NCI-H748 (cell line): ENCODE data around the gene AFAP1.
A peak's percentile ranks its signal among the peaks of the same experiment; 100 is the strongest.

Source experiments
- DNase-seq: peaks from one replicate; lab custom pipeline; 2025; ENCODE audit not compliant: unreplicated experiment; lab: John Stamatoyannopoulos, UW

The AFAP1 gene

GRCh38 chr4:7939377-7940108 lies at the start of gene AFAP1:
TSS of gene AFAP1 (minus strand) at chr4:7939861. CDS start at chr4:7872078, 67,783 bp downstream.
- DNase-seq, result peak; percentile 87

DNA sequence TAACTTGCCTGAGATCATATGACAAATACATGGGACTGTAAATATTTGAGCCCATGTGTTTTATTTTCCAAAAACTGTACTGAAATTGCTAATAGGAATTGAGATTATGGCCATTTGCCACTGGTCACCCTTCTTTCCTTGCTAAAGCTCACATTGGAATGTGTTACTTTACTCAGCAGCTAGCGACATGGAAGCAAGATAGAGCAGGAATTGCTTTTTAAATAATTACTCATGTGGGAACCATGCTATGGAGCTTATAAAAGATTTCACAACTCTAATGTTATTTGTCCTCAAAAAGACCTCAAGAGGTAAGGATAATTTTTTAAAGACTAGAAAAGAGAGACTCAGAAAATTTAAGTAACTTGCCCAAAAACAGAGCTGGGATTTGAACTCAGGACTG lies 48.8 kb upstream of the AFAP1 start:
- no peak for DNase-seq

DNA sequence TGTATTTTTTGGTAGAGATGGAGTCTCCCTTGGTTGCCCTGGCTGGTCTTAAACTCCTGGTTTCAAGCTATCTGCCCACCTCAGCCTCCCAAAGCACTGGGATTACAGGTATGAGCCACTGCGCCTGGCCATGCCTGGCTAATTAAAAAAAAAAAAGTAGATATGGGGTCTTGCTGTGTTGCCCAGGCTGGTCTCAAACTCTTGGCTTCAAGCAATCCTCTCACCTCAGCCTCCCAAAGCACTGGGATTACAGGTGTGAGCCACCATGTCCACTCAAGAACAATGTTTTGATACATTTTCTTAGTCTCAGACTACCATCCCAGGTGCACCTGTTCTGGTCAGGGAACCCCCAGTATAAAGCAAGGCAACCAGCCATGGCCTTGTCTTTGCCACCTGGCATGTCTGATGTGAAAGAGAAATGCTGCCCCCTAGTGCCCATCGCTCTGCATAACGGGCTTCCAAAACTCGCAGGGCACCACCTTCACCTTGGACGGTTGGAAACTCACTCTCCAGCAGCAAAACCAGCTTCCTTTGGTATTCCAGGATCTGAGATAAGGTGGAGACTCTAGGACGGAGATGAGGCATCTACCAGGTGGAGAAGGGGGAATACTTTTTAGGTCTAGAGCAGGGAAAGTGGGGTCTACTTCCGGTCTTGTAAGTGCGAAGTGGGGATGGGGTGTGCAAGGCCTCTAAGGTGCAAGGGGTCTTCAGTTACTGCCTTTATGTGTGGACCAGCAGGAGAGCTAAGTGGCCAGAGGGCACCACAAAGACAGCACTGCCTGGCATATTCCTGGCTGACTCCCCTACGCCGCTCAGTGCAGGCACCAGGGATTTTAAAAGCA lies 47.7 kb upstream of the AFAP1 start:
- peak; percentile 78 for DNase-seq

DNA sequence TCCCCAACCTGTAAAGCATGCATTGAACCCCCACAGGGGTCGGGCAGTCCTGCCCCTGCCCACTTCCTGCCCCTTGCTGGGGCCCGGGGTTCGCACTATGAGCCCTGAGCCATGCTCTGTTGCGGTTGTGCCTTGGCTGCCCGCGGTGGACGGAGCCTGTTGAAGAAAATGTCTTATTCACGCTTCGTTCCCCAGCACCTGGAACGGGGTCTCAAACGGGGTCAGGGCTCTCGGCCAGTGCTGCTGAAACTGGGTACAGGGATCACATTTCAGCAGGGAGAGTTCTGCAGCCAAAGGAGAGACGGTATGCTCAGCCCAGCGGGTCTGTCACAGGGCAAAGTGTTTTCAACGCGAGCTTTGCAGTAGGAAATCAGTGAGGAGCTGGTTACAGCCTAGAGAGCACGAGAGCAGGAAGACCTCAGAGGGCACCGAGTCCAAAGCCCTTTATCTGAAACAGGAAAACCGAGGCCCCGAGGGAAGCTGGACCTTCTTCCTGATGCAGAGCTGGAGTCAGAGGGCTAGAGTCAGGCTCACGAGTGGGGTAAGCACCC lies 46.3 kb upstream of the AFAP1 start:
- no peak for DNase-seq

- no peak for DNase-seq
These were observed 45.4 kb upstream of the AFAP1 start for GRCh38 chr4:7985072-7985471.

GRCh38 chr4:7984286-7984925 lies 44.7 kb upstream of the AFAP1 start:
- no peak for DNase-seq

- no peak for DNase-seq
These were observed 43.6 kb upstream of the AFAP1 start for GRCh38 chr4:7983296-7983695.

GRCh38 chr4:7981738-7982394 lies 42.2 kb upstream of the AFAP1 start:
- DNase-seq, result no peak

GRCh38 chr4:7980036-7980435 lies 40.4 kb upstream of the AFAP1 start:
- no peak for DNase-seq

DNA sequence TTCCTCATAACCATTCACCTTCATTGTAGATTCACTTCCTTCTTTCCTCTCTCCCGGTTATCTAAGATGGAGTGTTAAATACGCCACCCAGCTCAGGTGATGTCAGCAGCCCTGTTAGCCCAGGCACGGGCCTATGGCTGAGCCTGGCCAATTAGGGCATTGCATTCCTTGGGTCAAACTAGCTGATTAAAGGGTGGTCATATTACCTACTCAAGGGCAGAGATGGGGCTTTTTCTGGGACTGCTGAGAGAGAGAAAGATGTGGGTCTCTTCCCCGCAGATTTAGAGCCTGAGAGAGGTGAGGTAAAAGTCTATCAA lies 39.9 kb upstream of the AFAP1 start:
- DNase-seq, result no peak

GRCh38 chr4:7978907-7979651 lies 39.4 kb upstream of the AFAP1 start:
- no peak for DNase-seq

GRCh38 chr4:7978489-7978888 lies 38.8 kb upstream of the AFAP1 start:
- peak; percentile 91 for DNase-seq

DNA sequence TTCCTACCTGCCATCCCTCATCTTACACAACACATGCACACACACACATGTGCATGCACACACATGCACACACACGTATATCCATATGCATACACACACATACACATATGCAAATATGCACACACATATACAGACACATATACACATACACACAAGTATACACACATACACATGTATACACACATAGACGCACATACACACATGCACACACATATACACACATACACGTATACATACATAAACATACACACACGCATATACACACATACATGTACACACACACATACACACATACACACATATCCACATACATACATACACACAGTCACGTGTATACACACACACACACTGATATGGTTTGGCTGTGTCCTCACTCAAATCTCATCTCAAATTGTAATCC lies 37.0 kb upstream of the AFAP1 start:
- no peak for DNase-seq

- DNase-seq, result no peak
These were observed 36.4 kb upstream of the AFAP1 start for GRCh38 chr4:7976025-7976424.

DNA sequence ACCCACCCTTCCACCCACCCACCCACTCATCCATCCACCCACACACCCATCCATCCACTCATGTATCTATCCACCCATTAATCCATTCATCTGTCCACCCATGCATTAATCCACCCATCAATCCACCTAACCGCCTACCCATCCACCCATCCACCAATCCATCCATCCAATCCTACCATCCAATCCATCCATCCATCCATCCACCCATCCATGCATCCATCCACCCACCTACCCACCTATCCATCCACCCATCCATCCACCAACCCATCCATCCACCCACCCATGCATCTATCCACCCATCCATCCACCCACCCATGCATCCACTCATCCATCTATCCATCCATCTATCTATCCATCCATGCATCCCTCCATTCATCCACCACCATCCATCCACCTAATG lies 34.8 kb upstream of the AFAP1 start:
- DNase-seq, result no peak

DNA sequence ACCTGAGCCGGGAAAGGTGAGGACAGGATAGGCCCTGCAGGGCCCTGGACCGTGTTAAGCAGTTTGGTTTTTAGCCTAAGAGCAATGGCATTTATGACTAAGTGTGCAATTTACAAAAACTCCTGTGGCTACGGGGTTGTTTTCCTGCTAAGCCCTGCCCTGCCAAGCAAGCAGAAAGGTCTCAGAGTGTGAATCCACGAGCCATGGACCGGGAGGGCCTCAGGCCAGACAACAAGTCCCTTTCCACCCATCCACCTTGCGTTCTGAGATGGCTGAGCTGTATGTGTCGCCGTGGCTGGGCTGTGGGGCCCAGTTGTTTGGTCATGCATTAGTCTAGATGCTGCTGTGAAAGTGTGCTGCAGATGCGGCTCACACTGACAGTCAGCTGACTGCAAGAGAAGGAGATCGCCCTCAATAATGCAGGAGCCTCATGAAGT lies 33.9 kb upstream of the AFAP1 start:
- no peak for DNase-seq

DNA sequence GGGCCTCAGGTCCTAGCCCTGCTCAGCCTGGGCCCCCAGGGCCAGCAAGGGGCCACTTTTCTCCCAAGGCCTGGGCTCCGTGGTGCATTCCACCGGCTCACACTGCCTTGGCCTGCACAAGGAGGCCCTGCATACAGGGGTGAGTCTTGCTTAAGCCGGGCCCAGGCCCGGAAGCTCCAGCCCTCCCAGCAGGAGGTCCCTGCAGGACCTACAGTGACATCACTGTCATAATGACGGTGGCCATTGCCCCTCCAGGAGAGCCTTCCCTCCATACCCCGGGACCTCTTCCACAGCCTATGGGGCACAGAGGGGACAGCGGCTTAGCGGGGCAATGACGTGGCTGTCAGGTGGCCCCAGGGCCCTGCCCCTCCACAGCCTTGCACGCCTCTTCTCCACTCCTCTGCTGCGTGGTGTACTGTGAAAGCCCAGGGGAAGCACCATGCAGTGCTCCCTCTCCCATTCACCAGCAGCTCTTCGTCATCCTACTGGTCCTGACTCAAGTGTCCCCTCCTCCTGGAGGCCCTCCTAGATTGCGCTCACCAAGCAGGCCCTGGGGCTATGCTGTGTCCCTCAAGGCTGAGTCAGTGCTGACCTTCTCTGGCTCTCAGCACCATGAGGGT lies 32.3 kb upstream of the AFAP1 start:
- no peak for DNase-seq

GRCh38 chr4:7971159-7971631 lies 31.5 kb upstream of the AFAP1 start:
- no peak for DNase-seq

- DNase-seq, result no peak
These were observed 30.8 kb upstream of the AFAP1 start for GRCh38 chr4:7970361-7970946.
